CD14-positive monocyte (primary cell): Measurements from ENCODE around the gene GALNTL6. TPM values are rescaled to one million over a fixed set of nuclear protein-coding genes. Genes with fewer than 3 reads are reported as not detected.

Experiments
- DNase-seq, 3 donors: peaks; one replicate each; pipeline ENCODE4 v3.0.0-alpha.2; 2011 to 2022
- H2AFZ ChIP-seq: 2 replicates; pipeline ENCODE4 v1.6.0; 2012; ENCODE audit warnings: mild to moderate bottlenecking, low read depth, low read length, inconsistent platforms; ENCODE audit not compliant: insufficient read depth, poor library complexity, severe bottlenecking
- H3K27ac ChIP-seq, 2 donors: 1 replicate in 1 of 2; 2 replicates in 1 of 2; pipeline ENCODE4 v1.5.1; 2012 to 2013; ENCODE audit warnings: low read length in 2 of 2, control low read depth in 1 of 2, inconsistent platforms in 1 of 2, low read depth in 1 of 2, mild to moderate bottlenecking in 1 of 2
- H3K27me3 ChIP-seq, 2 donors: one replicate each; pipeline versions ENCODE4 v1.6.0 to v1.6.1; 2011 to 2013; ENCODE audit warnings: low read length in 2 of 2; ENCODE audit not compliant: control insufficient read depth in 2 of 2, insufficient read depth in 2 of 2
- H3K36me3 ChIP-seq, 2 donors: replicated peaks in 1 of 2; 1 replicate in 1 of 2; 2 replicates in 1 of 2; pipeline versions ENCODE4 v1.5.1 to v1.6.1; 2012 to 2013; ENCODE audit warnings: low read length in 2 of 2, control low read depth in 1 of 2, inconsistent platforms in 1 of 2, mild to moderate bottlenecking in 1 of 2; ENCODE audit not compliant: insufficient read depth in 2 of 2, control insufficient read depth in 1 of 2
- H3K4me1 ChIP-seq, 2 donors: 1 replicate in 1 of 2; 2 replicates in 1 of 2; pipeline versions ENCODE4 v1.5.1 to v1.6.1; 2012 to 2013; ENCODE audit warnings: low read length in 2 of 2, control low read depth in 1 of 2, inconsistent platforms in 1 of 2, mild to moderate bottlenecking in 1 of 2, moderate library complexity in 1 of 2; ENCODE audit not compliant: insufficient read depth in 2 of 2, control insufficient read depth in 1 of 2
- H3K4me2 ChIP-seq: replicated peaks from 2 replicates; pipeline ENCODE3; 2012; ENCODE audit warnings: low read length, moderate library complexity, mild to moderate bottlenecking; ENCODE audit not compliant: poor library complexity, severe bottlenecking; ENCODE audit errors: extremely low read depth
- H3K4me3 ChIP-seq, 3 experiments: fragments of 200-600 bp in 1 of 3; sonication (generic) in 1 of 3; replicated peaks in 1 of 3; 1 replicate in 2 of 3; 2 replicates in 1 of 3; pipeline ENCODE4 v1.5.1; 2011 to 2013; ENCODE audit warnings: low read length in 3 of 3, mild to moderate bottlenecking in 3 of 3, control low read depth in 2 of 3, low read depth in 2 of 3, inconsistent platforms in 1 of 3, moderate library complexity in 1 of 3
- H3K79me2 ChIP-seq: 2 replicates; pipeline ENCODE4 v1.6.0; 2012; ENCODE audit warnings: mild to moderate bottlenecking, control low read depth, inconsistent platforms, low read length, moderate library complexity; ENCODE audit not compliant: insufficient read depth
- H3K9ac ChIP-seq: 2 replicates; pipeline ENCODE4 v1.6.0; 2017; ENCODE audit warnings: low read length, mild to moderate bottlenecking; ENCODE audit not compliant: insufficient read depth, poor library complexity, severe bottlenecking
- H3K9me3 ChIP-seq, 2 donors: replicated peaks in 1 of 2; 1 replicate in 1 of 2; 2 replicates in 1 of 2; pipeline versions ENCODE4 v1.5.1 to v1.6.1; 2012 to 2013; ENCODE audit warnings: low read length in 2 of 2, control low read depth in 1 of 2; ENCODE audit not compliant: control insufficient read depth in 1 of 2, insufficient read depth in 1 of 2
- H4K20me1 ChIP-seq: 2 replicates; pipeline ENCODE4 v1.6.0; 2012; ENCODE audit warnings: mild to moderate bottlenecking, low read length, control low read depth, moderate library complexity; ENCODE audit not compliant: insufficient read depth
- H3K27ac Mint-ChIP-seq, 7 donors: one replicate each; pipeline ENCODE4 v1.8.0; 2020; ENCODE audit warnings: mild to moderate bottlenecking in 7 of 7, mixed read lengths in 7 of 7, moderate library complexity in 6 of 7, inconsistent platforms in 2 of 7
- H3K27me3 Mint-ChIP-seq, 3 donors: one replicate each; pipeline ENCODE4 v1.8.0; 2021 to 2022; ENCODE audit warnings: low read depth in 3 of 3, mild to moderate bottlenecking in 3 of 3, mixed read lengths in 3 of 3, moderate library complexity in 3 of 3, inconsistent platforms in 1 of 3
- H3K36me3 Mint-ChIP-seq, 2 donors: one replicate each; pipeline ENCODE4 v1.8.0; 2020; ENCODE audit warnings: mixed read lengths in 2 of 2, inconsistent platforms in 1 of 2, mild to moderate bottlenecking in 1 of 2
- H3K4me1 Mint-ChIP-seq: one replicate; pipeline ENCODE4 v1.8.0; 2020; ENCODE audit warnings: mild to moderate bottlenecking, mixed read lengths
- H3K4me3 Mint-ChIP-seq, 2 donors: one replicate each; pipeline ENCODE4 v1.8.0; 2020; ENCODE audit warnings: mild to moderate bottlenecking in 2 of 2, mixed read lengths in 2 of 2, moderate library complexity in 1 of 2
- H3K9me3 Mint-ChIP-seq, 7 donors: one replicate each; pipeline ENCODE4 v1.8.0; 2020 to 2022; ENCODE audit warnings: mixed read lengths in 7 of 7, mild to moderate bottlenecking in 6 of 7, moderate library complexity in 6 of 7, inconsistent platforms in 2 of 7
- WGBS: methylation state at CpG from one replicate; pipeline ENCODE4 v1.1.5; 2013; ENCODE audit warnings: missing lambda C conversion rate; ENCODE audit not compliant: insufficient coverage; 5-methylcytosine and 5-hydroxymethylcytosine counted together
- intact Hi-C, 2 donors: fragments of 100-400 bp; cut with micrococcal nuclease; formaldehyde crosslinking; loops; one replicate each; pipeline versions ENCODE4 v1.15.0 to v1.15.1; 2023
- polyA plus RNA-seq, 3 donors: library from polyadenylated mRNA; depleted of rRNA in 1 of 3; unstranded in 2 of 3; stranded (reverse) in 1 of 3; fragments of 300-500 nt in 2 of 3; fragments of >200 nt in 1 of 3; fragmentation: Illumina TruSeq in 2 of 3; gene quantifications; 1 replicate in 2 of 3; 2 replicates in 1 of 3; pipeline ENCODE4 v1.2.3, GENCODE V29; 2012 to 2021
- TF ChIP-seq, protein P1 (sequence below): fragments of 200-600 bp; IDR thresholded peaks from one replicate; pipeline ENCODE4 v1.8.0; 2022; ENCODE audit warnings: antibody characterized with exemption, mild to moderate bottlenecking

The GALNTL6 gene
- polyA plus RNA-seq, 3 donors, result 0.05 TPM; not detected in 2

DNA sequence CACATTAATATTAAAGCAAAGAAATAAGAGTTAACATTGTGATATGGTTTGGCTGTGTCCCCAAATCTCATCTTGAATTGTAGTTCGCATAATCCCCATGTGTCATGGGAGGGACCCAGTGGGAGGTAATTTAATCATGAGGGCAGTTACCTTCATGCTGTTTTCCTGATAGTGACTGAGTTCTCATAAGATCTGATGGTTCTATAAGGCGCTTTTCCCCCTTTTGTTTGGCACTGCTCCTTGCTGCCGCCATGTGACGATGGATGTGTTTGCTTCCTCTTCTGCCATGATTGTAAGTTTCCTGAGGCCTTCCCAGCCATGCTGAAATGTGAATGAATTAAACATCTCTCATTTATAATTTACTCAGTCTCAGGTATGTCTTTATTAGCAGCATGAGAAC, 1201.6 kb downstream of the GALNTL6 start:
- 100% methylated on average over 1 of the region's 4 CpGs for WGBS
- peaks cover 0 to 12% of the 10 kb centered on the region in 2 donors for H3K4me1 ChIP-seq
- no peaks in the 10 kb centered on the region for H4K20me1 ChIP-seq
- no peak overlapping the region for H3K27ac ChIP-seq
- H3K79me2 ChIP-seq, result no peaks in the 10 kb centered on the region
- no peak overlapping the region for H3K4me2 ChIP-seq
- H3K36me3 ChIP-seq, result no peaks in the 10 kb centered on the region
- no peak for DNase-seq
- Mint-ChIP-seq H3K27me3 (peaks cover 0 to 4% (median 0%) of the 10 kb centered on the region in 3 donors), H3K36me3 (no peaks in the 10 kb centered on the region), H3K27ac (no peak overlapping the region), H3K9me3 (peaks cover 0 to 3% (median 0%) of the 10 kb centered on the region in 7 donors), H3K4me1 (peaks cover 10% of the 10 kb centered on the region), H3K4me3 (no peak overlapping the region)
- H3K4me3 ChIP-seq, result no peak overlapping the region
- intact Hi-C loops, result loop anchor here (2.0 to 5.0 kb wide), 3 partner anchors 242 to 402 kb away; no protein-coding TSS in a partner anchor
- H3K9me3 ChIP-seq, result no peaks in the 10 kb centered on the region
- no peak overlapping the region for H3K9ac ChIP-seq
- TF ChIP-seq, protein P1, sequence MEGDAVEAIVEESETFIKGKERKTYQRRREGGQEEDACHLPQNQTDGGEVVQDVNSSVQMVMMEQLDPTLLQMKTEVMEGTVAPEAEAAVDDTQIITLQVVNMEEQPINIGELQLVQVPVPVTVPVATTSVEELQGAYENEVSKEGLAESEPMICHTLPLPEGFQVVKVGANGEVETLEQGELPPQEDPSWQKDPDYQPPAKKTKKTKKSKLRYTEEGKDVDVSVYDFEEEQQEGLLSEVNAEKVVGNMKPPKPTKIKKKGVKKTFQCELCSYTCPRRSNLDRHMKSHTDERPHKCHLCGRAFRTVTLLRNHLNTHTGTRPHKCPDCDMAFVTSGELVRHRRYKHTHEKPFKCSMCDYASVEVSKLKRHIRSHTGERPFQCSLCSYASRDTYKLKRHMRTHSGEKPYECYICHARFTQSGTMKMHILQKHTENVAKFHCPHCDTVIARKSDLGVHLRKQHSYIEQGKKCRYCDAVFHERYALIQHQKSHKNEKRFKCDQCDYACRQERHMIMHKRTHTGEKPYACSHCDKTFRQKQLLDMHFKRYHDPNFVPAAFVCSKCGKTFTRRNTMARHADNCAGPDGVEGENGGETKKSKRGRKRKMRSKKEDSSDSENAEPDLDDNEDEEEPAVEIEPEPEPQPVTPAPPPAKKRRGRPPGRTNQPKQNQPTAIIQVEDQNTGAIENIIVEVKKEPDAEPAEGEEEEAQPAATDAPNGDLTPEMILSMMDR, result no peak
- no peaks in the 10 kb centered on the region for H3K27me3 ChIP-seq
- H2AFZ ChIP-seq, result no peak overlapping the region

DNA sequence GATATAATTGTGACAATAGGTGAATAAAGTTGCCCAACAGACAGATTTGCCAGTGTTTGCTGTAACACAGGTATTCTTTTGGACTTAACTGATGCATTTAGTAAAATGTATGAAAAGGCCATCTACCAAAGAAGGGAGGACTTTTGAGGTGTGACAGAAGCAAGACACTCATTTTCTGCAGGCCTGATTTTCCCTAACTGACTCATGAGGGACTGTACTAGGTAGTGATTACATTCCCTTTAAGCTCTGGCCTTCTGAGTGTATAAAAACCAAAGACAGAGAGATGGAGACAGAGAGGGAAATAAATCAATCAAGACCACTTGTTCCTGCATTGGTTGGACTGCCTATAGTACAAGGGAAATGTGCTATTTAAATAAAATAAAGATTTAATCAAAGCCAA, 1204.6 kb downstream of the GALNTL6 start:
- Histone ChIP-seq H3K9ac (no peak overlapping the region), H4K20me1 (no peaks in the 10 kb centered on the region), H3K36me3 (no peaks in the 10 kb centered on the region), H3K27ac (no peak overlapping the region), H3K4me2 (no peak overlapping the region), H3K9me3 (peaks cover 0 to 6% of the 10 kb centered on the region in 2 donors), H2AFZ (no peak overlapping the region), H3K79me2 (no peaks in the 10 kb centered on the region), H3K27me3 (no peaks in the 10 kb centered on the region), H3K4me1 (peaks cover 0 to 12% of the 10 kb centered on the region in 2 donors), H3K4me3 (no peak overlapping the region)
- Mint-ChIP-seq H3K27me3 (peaks cover 0 to 1% (median 0%) of the 10 kb centered on the region in 3 donors), H3K4me3 (no peak overlapping the region), H3K9me3 (peaks cover 4 to 7% (median 4%) of the 10 kb centered on the region in 7 donors), H3K4me1 (peaks cover 10% of the 10 kb centered on the region), H3K36me3 (peaks cover 0 to 2% of the 10 kb centered on the region in 2 donors), H3K27ac (no peak overlapping the region)
- no peak for DNase-seq
- intact Hi-C loops, result no loop called here
- TF ChIP-seq, protein P1, result no peak
